Measurements from ENCODE around the gene ARID3B. TPM values are rescaled to one million over a fixed set of nuclear protein-coding genes. Genes with fewer than 3 reads are reported as not detected.
A peak's percentile ranks its signal among the peaks of the same experiment; 100 is the strongest.
"Not testable (repeated sequence)": the region's sequence is repeated elsewhere in the genome, so short reads cannot be mapped to it uniquely, and the experiment has no call there.

Gene ARID3B
- total and polyA plus RNA-seq, 5 experiments from 2014 or later, result 4.0 to 37.8 (median 13.2) TPM

DNA sequence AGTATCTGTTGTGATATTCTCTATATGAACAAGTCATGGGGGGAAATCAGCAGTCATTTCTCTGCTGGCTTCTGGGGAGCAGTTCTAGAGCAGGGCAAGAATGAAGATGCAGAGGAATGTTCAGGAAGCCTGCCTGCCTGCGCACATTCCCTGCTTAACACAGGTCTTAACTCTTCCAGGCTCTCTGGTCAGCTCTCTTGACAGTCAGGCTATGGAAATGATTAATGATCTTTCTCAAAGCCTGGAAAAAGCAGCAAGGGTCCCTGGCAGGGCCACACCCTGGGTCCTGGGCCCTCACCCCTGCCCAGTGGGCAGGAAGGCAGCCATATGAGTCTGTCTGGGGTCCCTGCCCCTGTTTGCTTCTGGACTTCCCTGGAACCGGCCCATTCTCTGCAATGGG lies 43.2 kb downstream of the ARID3B start:
- DNase-seq, result peak in 1 of 10 donors; percentile 9
- no peaks in the 10 kb centered on the region for H3K27me3 Mint-ChIP-seq
- peak overlapping the region in 5 of 10 donors; percentile 5 to 62 (median 25) for H3K27ac Mint-ChIP-seq
- no peaks in the 10 kb centered on the region for H3K9me3 Mint-ChIP-seq
- POLR2A ChIA-PET, result no interaction called here
- peaks cover 0 to 66% (median 3%) of the 10 kb centered on the region in 3 donors for H3K36me3 Mint-ChIP-seq
- no peak overlapping the region for H3K4me3 Mint-ChIP-seq
- H3K4me1 Mint-ChIP-seq, result peaks cover 0 to 7% (median 4%) of the 10 kb centered on the region in 4 donors
- no peak for ATAC-seq

DNA sequence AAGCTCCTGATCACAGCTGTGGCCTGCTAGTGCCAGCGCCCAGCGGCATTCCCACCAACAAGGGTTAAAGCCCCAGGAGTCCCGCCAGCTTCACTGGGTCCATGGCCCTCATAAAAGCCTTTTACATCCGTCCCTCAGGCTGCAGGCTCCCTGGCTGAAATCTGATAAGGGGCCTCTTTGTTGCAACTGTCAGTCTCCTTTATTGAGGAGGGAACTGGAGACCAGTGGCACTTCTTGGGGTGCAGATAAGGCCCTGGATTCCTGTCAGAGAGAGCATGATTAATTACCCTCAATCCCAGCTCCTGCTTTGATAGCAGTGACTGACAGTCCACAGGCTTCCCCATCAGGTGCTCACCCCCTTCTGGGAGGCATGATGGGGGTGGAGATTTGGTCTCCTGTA lies 43.8 kb downstream of the ARID3B start:
- POLR2A ChIA-PET, result no interaction called here
- DNase-seq (no peak), ATAC-seq (no peak)
- H3K27ac Mint-ChIP-seq, result peak overlapping the region in 3 of 10 donors; percentile 5 to 29 (median 25)
- H3K9me3 Mint-ChIP-seq, result no peaks in the 10 kb centered on the region
- no peaks in the 10 kb centered on the region for H3K27me3 Mint-ChIP-seq
- H3K4me1 Mint-ChIP-seq, result peaks cover 0 to 7% (median 4%) of the 10 kb centered on the region in 4 donors
- peaks cover 0 to 65% (median 3%) of the 10 kb centered on the region in 3 donors for H3K36me3 Mint-ChIP-seq
- H3K4me3 Mint-ChIP-seq, result no peak overlapping the region

DNA sequence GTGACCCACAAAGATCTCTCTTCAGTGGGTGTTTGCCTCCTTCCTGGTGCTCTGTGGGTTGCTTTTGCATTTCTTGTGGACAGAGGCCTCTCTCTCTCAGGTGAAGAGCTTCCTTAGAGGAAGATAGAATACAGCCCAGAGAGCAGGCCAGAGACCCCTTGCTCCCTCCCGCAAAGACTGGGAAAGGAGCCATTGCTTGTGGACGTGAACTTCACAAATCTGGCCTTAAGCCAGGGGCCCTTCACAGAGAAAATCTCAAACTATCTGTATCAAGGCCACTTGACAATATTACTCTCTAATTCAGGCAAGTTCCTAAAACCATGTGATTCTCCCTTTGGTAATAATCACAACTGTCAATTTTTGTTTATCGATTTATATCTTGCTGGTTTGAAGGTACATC lies 44.2 kb downstream of the ARID3B start:
- no peak for ATAC-seq
- POLR2A ChIA-PET, result no interaction called here
- no peaks in the 10 kb centered on the region for H3K27me3 Mint-ChIP-seq
- H3K4me1 Mint-ChIP-seq, result peaks cover 0 to 7% (median 4%) of the 10 kb centered on the region in 4 donors
- H3K27ac Mint-ChIP-seq, result peak overlapping the region in 1 of 10 donors; percentile 5
- H3K4me3 Mint-ChIP-seq, result no peak overlapping the region
- H3K36me3 Mint-ChIP-seq, result peaks cover 0 to 66% (median 3%) of the 10 kb centered on the region in 3 donors
- DNase-seq, result peak in 1 of 10 donors; percentile 30
- no peaks in the 10 kb centered on the region for H3K9me3 Mint-ChIP-seq

DNA sequence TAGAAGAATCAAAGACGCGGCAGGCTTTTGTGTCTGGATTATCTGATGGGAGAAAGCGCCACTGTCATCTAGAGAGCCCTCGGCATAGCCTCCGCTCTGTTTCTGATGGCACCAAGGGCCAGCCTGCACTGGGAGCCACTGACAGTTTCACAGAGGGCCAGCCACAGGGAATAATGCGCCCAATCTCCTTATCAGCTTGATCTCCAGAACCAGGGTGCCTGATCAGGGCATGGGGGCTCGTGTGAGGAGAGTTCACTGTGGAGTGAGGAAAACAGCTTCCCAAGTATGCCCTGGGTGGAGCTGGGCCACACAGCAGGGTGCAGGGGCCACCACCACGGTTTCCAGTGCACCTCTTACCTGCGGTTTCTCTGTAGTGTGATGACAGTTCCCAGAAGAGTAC lies 44.8 kb downstream of the ARID3B start:
- no peaks in the 10 kb centered on the region for H3K9me3 Mint-ChIP-seq
- H3K27me3 Mint-ChIP-seq, result no peaks in the 10 kb centered on the region
- peak in 1 of 10 donors; percentile 27 for DNase-seq
- POLR2A ChIA-PET, result no interaction called here
- ATAC-seq, result no peak
- no peak overlapping the region for H3K4me3 Mint-ChIP-seq
- H3K4me1 Mint-ChIP-seq, result peaks cover 0 to 7% (median 4%) of the 10 kb centered on the region in 4 donors
- H3K36me3 Mint-ChIP-seq, result peaks cover 0 to 72% (median 0%) of the 10 kb centered on the region in 3 donors
- H3K27ac Mint-ChIP-seq, result peak overlapping the region in 1 of 10 donors; percentile 5

DNA sequence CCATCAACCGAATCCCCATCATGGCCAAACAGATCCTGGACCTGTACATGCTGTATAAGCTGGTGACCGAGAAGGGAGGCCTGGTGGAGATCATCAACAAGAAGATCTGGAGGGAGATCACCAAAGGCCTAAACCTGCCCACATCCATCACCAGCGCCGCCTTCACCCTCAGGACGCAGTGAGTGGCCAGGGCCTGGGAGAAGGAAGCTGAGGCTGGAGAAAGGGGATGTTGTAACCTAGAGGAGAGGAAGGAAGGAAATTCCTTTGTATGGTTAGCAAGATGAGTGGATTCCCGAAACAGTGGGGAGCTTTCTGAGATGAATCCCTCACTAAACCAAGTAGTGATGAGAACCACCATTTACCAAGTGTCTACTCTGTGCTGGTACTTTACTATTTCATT lies 48.8 kb downstream of the ARID3B start:
- Mint-ChIP-seq H3K27ac (peak overlapping the region in 2 of 10 donors; percentile 35 to 66), H3K4me1 (peaks cover 0 to 4% (median 1%) of the 10 kb centered on the region in 4 donors), H3K27me3 (no peaks in the 10 kb centered on the region), H3K36me3 (peaks cover 0 to 81% (median 5%) of the 10 kb centered on the region in 3 donors), H3K4me3 (no peak overlapping the region), H3K9me3 (no peaks in the 10 kb centered on the region)
- POLR2A ChIA-PET, result no interaction called here
- ATAC-seq, result no peak
- no peak for DNase-seq

DNA sequence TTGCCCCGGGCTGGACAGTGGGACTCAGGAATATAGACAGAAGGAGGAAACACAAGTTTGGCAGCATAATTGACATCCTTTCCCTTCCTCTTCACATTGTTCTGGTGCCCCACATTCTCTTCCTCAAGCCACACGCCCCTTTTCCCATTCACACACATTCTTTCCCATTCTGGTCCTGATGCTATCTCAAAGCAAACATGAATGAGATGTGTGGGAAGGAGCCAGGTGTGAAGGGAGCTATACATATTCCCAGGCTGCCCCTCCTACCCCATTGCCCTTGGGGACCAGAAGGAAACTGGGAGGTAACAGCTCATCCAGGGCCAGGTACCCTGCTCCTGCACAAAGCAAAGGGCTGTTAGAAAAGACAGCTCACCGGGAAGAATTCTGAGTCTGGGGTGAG lies 51.2 kb downstream of the ARID3B start:
- ATAC-seq, result no peak
- Mint-ChIP-seq H3K27ac (no peak overlapping the region), H3K4me1 (peaks cover 0 to 2% (median 0%) of the 10 kb centered on the region in 4 donors), H3K27me3 (no peaks in the 10 kb centered on the region), H3K4me3 (no peak overlapping the region), H3K36me3 (peaks cover 0 to 70% (median 5%) of the 10 kb centered on the region in 3 donors), H3K9me3 (no peaks in the 10 kb centered on the region)
- DNase-seq, result no peak
- POLR2A ChIA-PET, result no interaction called here

DNA sequence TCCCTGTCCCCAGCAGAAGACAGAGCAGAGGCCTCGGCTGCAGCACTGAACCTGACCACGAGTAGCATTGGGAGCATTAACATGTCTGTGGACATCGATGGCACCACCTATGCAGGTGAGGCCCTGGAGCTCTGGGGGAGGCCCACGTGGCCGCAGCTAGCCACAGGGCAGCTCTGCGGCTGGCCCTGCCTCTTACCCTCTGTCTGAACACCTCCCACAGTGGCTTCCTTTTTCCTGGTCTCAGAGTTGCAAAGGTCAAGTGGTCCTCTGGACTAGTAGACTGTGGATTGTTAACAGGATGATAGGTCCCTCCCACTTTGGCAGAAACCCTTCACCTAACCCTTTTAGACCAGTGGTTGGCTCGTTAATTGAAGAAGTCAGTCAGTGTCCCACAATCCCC lies 52.1 kb downstream of the ARID3B start:
- Mint-ChIP-seq H3K4me1 (peaks cover 4 to 7% (median 5%) of the 10 kb centered on the region in 4 donors), H3K27ac (peak overlapping the region in 1 of 10 donors; percentile 75), H3K4me3 (no peak overlapping the region), H3K9me3 (no peaks in the 10 kb centered on the region), H3K36me3 (peaks cover 0 to 68% (median 5%) of the 10 kb centered on the region in 3 donors), H3K27me3 (no peaks in the 10 kb centered on the region)
- no peak for DNase-seq
- POLR2A ChIA-PET, result no interaction called here
- ATAC-seq, result no peak

DNA sequence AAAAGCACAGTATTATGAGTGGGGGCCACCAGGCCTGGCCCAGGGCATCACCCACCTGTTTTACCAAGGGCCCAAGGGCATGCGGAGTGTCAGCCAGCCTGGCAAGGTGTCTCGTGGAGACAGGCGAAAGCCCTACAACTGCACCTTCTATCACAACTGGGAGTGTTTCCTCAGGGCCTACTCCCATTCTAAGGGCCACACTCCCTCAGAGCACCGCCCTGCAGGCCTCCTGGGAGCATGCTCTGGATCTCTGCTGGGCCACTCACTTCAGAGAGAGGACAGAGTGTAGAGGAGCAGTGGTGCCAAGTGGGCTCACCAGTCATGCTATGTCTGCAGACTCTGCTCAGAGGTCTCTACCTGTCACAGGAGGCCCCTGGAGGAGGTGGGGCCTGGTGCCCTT lies 53.4 kb downstream of the ARID3B start:
- peak overlapping the region in 2 of 10 donors; percentile 40 to 43 for H3K27ac Mint-ChIP-seq
- H3K4me3 Mint-ChIP-seq, result peak overlapping the region in 1 of 10 donors; percentile 11
- H3K4me1 Mint-ChIP-seq, result peaks cover 13 to 19% (median 18%) of the 10 kb centered on the region in 4 donors
- no peaks in the 10 kb centered on the region for H3K27me3 Mint-ChIP-seq
- H3K36me3 Mint-ChIP-seq, result peaks cover 0 to 62% (median 5%) of the 10 kb centered on the region in 3 donors
- POLR2A ChIA-PET, result interaction anchor here (0.7 kb wide), 1 partner anchor 141 kb away, joined by 4 read pairs; no protein-coding TSS in a partner anchor
- DNase-seq, result no peak
- ATAC-seq, result no peak
- no peaks in the 10 kb centered on the region for H3K9me3 Mint-ChIP-seq

DNA sequence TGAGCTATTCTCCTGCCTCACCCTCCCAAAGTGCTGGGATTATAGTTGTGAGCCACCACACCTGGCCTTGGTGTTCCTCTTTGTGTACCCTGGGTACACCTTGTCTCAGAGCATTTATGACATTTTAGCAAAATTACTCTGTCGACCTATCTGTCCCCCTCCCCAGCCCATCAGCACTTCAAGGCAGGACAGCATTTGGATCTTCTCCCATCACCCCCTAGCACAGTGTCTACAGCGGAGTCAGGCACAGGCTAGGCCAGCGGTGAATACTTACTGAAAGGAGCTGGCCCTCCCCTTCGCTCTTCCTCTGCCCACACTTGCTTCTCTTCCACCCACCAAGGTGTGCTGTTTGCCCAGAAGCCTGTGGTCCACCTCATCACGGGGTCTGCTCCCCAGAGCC lies 54.3 kb downstream of the ARID3B start:
- Mint-ChIP-seq H3K27me3 (no peaks in the 10 kb centered on the region), H3K4me3 (no peak overlapping the region), H3K27ac (peak overlapping the region in 1 of 10 donors; percentile 4), H3K4me1 (peaks cover 13 to 22% (median 20%) of the 10 kb centered on the region in 4 donors), H3K36me3 (peaks cover 0 to 54% (median 5%) of the 10 kb centered on the region in 3 donors), H3K9me3 (no peaks in the 10 kb centered on the region)
- POLR2A ChIA-PET, result no interaction called here
- DNase-seq (no peak), ATAC-seq (no peak)

DNA sequence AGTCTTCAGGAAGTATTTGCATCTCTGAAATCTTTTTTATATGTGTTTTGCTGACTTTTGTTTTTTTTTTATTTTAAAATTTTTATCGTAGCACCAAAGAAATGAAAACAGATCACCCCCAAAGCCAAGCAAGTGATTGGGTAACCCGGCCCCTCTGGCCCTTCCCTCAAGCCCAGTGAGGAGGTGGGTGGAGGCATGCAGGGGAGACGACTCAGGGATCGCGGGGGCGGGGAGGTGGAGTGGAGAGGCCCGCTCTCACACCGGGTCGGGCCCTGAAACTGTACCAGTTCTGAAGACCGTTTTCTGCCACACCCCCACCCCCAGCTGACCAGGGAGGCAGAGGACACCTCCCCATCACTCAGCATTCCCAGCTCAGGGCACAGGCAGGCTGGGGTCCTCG lies 55.7 kb downstream of the ARID3B start:
- H3K27me3 Mint-ChIP-seq, DNase-seq, H3K4me3 Mint-ChIP-seq, POLR2A ChIA-PET, ATAC-seq, H3K9me3 Mint-ChIP-seq: not testable (repeated sequence)
- peaks cover 0 to 39% (median 5%) of the 10 kb centered on the region in 3 donors for H3K36me3 Mint-ChIP-seq
- peaks cover 13 to 25% (median 21%) of the 10 kb centered on the region in 4 donors for H3K4me1 Mint-ChIP-seq
- H3K27ac Mint-ChIP-seq, result peak overlapping the region in 3 of 10 donors; percentile 56 to 76 (median 58)

DNA sequence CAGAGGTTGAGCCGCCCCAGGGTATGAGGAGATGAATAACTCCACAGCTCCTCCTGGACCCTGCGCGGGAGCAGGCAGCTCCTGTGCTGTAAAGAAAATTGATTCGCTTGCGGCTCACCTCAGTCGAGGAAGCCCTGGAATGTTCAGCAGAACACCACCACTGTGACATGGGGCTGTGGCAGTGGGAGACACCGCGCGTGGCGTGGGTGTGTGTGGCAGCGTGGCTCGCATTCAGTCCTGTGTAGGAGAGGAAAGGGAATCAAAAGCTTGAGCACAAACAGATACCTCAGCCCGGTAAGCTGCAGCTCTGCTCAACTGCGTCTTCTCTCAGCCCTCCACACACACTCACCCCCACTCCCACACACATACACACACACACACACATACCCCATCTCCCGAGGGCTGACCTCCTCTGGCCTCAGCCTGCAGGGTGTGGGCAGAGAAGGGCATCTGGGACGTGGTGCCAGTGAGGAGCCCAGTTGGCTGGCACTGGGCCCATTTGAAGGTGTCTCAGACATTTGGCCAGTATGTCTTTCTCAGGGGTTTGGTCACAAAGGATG lies 56.2 kb downstream of the ARID3B start:
- Mint-ChIP-seq H3K36me3 (peaks cover 0 to 34% (median 5%) of the 10 kb centered on the region in 3 donors), H3K4me1 (peaks cover 13 to 27% (median 21%) of the 10 kb centered on the region in 4 donors), H3K27ac (peak overlapping the region in 2 of 10 donors; percentile 77 to 80)
- not testable (repeated sequence) for H3K4me3 Mint-ChIP-seq, H3K27me3 Mint-ChIP-seq, H3K9me3 Mint-ChIP-seq, ATAC-seq, DNase-seq
- POLR2A ChIA-PET, result interaction anchor here (1.6 to 3.0 kb wide), 2 partner anchors 18 to 30 kb away, joined by 6 to 42 read pairs; partner anchors contain the start of gene CLK3

DNA sequence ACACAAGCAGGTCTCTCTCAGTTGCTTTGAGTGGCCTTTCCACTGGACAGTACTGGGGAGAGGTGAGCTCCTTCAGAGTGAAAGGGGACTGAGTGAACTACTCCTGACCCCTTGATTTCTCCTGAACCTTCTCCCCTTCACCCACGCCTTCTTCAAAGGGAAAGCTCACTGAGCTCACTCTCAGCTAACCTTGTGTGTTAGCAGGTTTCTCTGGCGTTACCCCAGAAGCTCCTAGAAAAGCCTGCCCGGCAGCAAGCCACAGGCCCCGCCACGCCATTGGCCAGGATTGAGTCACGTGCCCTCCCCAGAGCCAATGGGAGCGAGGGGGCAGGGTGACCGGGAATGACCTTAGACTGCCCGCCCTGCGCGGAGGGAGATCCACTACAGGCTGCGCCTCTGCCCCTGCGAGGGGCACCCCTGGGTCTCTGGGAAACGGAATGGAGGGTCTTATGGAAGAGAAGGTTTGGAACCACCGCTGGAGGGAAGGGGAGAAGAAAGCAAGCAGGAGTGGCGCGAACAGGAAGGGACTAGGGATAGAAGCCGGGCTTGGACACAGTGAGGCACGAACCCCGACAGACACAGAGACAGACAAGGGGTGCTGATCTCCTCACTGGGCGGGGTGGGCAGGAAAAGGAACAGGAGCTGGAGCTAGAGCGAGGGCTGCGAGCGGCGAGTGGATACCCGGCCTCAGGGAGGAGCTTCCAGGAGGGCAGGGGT lies 57.3 kb downstream of the ARID3B start:
- peaks cover 15 to 27% (median 21%) of the 10 kb centered on the region in 4 donors for H3K4me1 Mint-ChIP-seq
- H3K36me3 Mint-ChIP-seq, result peaks cover 0 to 26% (median 3%) of the 10 kb centered on the region in 3 donors
- H3K27ac Mint-ChIP-seq, result peak overlapping the region; percentile 95 to 99 (median 98)
- POLR2A ChIA-PET, result interaction anchor here (0.9 to 3.0 kb wide), 7 partner anchors 14 to 168 kb away, joined by 3 to 42 read pairs (median 3); partner anchors contain the start of genes CLK3 and UBL7
- ATAC-seq (peak; percentile 97 to 98), DNase-seq (peak; percentile 77 to 92 (median 80))
- H3K9me3 Mint-ChIP-seq, result no peaks in the 10 kb centered on the region
- H3K27me3 Mint-ChIP-seq, result no peaks in the 10 kb centered on the region
- H3K4me3 Mint-ChIP-seq, result peak overlapping the region; percentile 91 to 100 (median 100)

DNA sequence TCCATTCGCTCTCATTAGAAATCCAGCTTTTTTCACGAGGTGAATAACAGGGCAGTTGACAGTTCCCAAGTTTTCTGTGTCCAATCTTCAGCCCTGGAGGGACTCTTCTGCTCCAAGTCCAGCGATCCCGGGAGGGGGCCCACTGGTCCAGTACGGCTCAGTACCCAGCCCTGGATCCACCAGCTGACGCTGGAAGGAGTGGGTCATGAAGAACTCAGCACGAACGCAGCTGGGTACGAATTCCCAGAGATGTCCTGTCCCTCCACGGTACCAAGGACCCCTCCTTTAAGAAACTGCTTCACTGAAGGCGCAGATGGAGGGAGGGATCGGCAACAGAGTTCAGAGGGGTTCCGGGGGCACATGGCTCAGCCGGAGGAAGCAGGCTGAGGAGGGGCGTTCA lies 58.1 kb downstream of the ARID3B start:
- Mint-ChIP-seq H3K4me3 (peak overlapping the region; percentile 91 to 100 (median 100)), H3K27ac (peak overlapping the region; percentile 95 to 99 (median 98)), H3K27me3 (no peaks in the 10 kb centered on the region), H3K4me1 (peaks cover 15 to 27% (median 21%) of the 10 kb centered on the region in 4 donors), H3K36me3 (peaks cover 0 to 18% (median 0%) of the 10 kb centered on the region in 3 donors), H3K9me3 (no peaks in the 10 kb centered on the region)
- ATAC-seq (no peak), DNase-seq (no peak)
- POLR2A ChIA-PET, result interaction anchor here (1.0 to 3.0 kb wide), 6 partner anchors 13 to 167 kb away, joined by 3 to 42 read pairs (median 4); partner anchors contain the start of gene CLK3
